Large intestine (tissue), 3 donors: ENCODE data around the gene ASAP2. TPM values are rescaled to one million over a fixed set of nuclear protein-coding genes. Genes with fewer than 3 reads are reported as not detected.

Experiments used
- DNase-seq, 2 donors: peaks; one replicate each; pipeline versions ENCODE4 v3.0.0 to v3.0.0-alpha.2; 2013
- H3K27ac ChIP-seq: one replicate; pipeline ENCODE4 v1.5.1; 2013; ENCODE audit warnings: low read length
- H3K27me3 ChIP-seq: 2 replicates; pipeline ENCODE4 v1.6.1; 2013; ENCODE audit warnings: low read length; ENCODE audit not compliant: control insufficient read depth, insufficient read depth
- H3K36me3 ChIP-seq: 2 replicates; pipeline ENCODE4 v1.6.1; 2013; ENCODE audit warnings: low read length; ENCODE audit not compliant: control insufficient read depth, insufficient read depth
- H3K4me1 ChIP-seq: one replicate; pipeline ENCODE4 v1.6.1; 2013; ENCODE audit warnings: low read length; ENCODE audit not compliant: control insufficient read depth, insufficient read depth
- H3K4me3 ChIP-seq: one replicate; pipeline ENCODE4 v1.5.1; 2013; ENCODE audit warnings: low read length
- H3K9me3 ChIP-seq: one replicate; pipeline ENCODE4 v1.6.1; 2013; ENCODE audit warnings: mild to moderate bottlenecking, low read depth, low read length, moderate library complexity; ENCODE audit not compliant: control insufficient read depth
- WGBS: methylation state at CpG from one replicate; pipeline ENCODE4 v1.1.5; 2013; ENCODE audit warnings: low lambda C conversion rate; ENCODE audit not compliant: insufficient coverage; 5-methylcytosine and 5-hydroxymethylcytosine counted together
- polyA plus RNA-seq: library from polyadenylated mRNA; unstranded; fragments of 120-200 nt; gene quantifications from one replicate; pipeline ENCODE4 v1.2.1, GENCODE V29; 2013

Gene ASAP2
- polyA plus RNA-seq, 1 donor: 20.0 TPM

DNA sequence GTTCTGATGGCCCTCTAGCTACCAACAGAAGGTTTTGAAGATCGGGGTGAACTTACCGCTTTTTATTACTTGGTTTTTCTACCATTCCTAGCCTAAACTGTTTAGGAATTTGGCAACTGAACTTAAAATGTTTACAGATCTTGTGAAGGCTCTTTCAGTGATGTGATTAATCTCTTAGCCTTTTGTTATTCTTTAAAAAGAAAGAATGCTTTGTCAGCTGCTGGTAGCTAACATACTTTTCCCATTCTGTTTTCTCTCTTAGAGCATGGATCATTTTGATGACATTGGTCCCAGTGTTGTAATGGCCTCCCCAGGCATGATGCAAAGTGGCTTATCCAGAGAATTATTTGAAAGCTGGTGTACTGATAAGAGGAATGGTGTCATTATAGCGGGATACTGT, 234.9 kb downstream of the ASAP2 start:
- 50% methylated on average over 1 of the region's 3 CpGs for WGBS
- no peaks in the 10 kb centered on the region for H3K4me1 ChIP-seq
- H3K27me3 ChIP-seq: no peaks in the 10 kb centered on the region
- H3K36me3 ChIP-seq: peaks cover 58% of the 10 kb centered on the region
- H3K9me3 ChIP-seq: no peaks in the 10 kb centered on the region
- H3K27ac ChIP-seq: no peak overlapping the region
- DNase-seq: no peak
- no peak overlapping the region for H3K4me3 ChIP-seq

DNA sequence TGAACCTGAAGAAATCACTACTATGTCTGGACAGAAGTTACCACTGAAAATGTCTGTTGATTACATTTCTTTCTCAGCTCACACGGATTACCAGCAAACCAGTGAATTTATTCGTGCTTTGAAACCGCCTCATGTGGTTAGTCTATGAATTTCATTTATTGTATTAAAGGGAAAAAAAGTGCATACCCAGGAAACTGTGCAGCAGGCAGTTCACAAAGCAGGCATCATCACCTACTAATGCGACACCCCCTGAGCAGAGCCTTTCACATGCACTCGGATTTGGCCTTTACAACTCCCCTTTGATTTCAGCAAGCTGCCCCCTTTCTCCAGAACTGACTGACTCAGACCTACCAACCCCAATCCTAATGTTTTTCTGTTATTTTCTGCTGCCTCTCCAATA, 236.9 kb downstream of the ASAP2 start:
- DNase-seq: no peak
- Histone ChIP-seq H3K36me3 (peaks cover 55% of the 10 kb centered on the region), H3K4me3 (no peak overlapping the region), H3K27ac (no peak overlapping the region), H3K4me1 (no peaks in the 10 kb centered on the region), H3K9me3 (no peaks in the 10 kb centered on the region), H3K27me3 (no peaks in the 10 kb centered on the region)
- WGBS: no CpG with 5 or more reads among the region's 5 CpGs

DNA sequence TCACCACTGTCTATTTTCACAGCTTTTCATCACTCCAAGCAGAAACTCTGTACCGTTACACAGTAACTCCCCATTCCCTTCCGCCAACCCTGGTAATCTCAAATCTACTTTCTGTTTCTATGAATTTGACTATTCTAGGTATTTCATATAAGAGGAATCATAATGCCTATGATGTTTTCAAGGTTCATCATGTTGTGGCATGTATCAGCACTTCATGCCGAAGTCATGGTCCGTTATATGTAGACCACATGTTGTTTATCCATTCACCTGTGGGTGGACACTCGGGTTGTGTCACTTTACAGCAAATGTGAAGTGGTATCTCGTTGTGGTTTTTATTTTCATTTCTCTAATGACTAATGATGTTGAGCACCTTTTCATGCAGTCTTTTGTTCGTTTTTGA, 238.5 kb downstream of the ASAP2 start:
- Histone ChIP-seq H3K36me3 (peaks cover 64% of the 10 kb centered on the region), H3K4me3 (no peak overlapping the region), H3K9me3 (no peaks in the 10 kb centered on the region), H3K27me3 (no peaks in the 10 kb centered on the region), H3K27ac (no peak overlapping the region), H3K4me1 (no peaks in the 10 kb centered on the region)
- 100% methylated on average over 2 of the region's 7 CpGs for WGBS
- no peak for DNase-seq

- H3K9me3 ChIP-seq: no peaks in the 10 kb centered on the region
- no peaks in the 10 kb centered on the region for H3K27me3 ChIP-seq
- H3K36me3 ChIP-seq: peaks cover 57% of the 10 kb centered on the region
- no CpG with 5 or more reads among the region's 1 CpG for WGBS
- DNase-seq: no peak
- H3K27ac ChIP-seq: no peak overlapping the region
- H3K4me1 ChIP-seq: no peaks in the 10 kb centered on the region
- H3K4me3 ChIP-seq: no peak overlapping the region
Measured at GRCh38 chr2:9451231-9451630, 244.6 kb downstream of the ASAP2 start.

Other genes starting within 250 kb of the ASAP2 start
- 20.7 TPM for gene MBOAT2, start 203.1 kb upstream of the ASAP2 start, polyA plus RNA-seq
- 49.6 TPM for gene ITGB1BP1, start 216.7 kb downstream of the ASAP2 start, polyA plus RNA-seq
- 32.2 TPM for gene CPSF3, start 216.8 kb downstream of the ASAP2 start, polyA plus RNA-seq